Activated naive CD4-positive, alpha-beta T cell treated with anti-CD3 and anti-CD28 coated beads, Interleukin-2, amount 10 ng/mL, durations not matched to agents 7 days and 5 days (primary cell): ENCODE results near the gene MT1B.
"Not testable (repeated sequence)": the region's sequence is repeated elsewhere in the genome, so short reads cannot be mapped to it uniquely, and the experiment has no call there.

Experiments used
- CTCF ChIA-PET: fragments of 350-600 bp; sonication (Branson Sonifier 250); formaldehyde crosslinking; loops from one replicate; lab custom pipeline; 2021; ENCODE audit warnings: antibody characterized with exemption; lab: Charles Lee
- DNase-seq: peaks from one replicate; pipeline ENCODE4 v3.0.0-alpha.2; 2020
- H3K27ac Mint-ChIP-seq: one replicate; pipeline ENCODE4 v1.8.0; 2021; ENCODE audit warnings: mild to moderate bottlenecking, moderate library complexity, mixed read lengths
- H3K27me3 Mint-ChIP-seq: one replicate; pipeline ENCODE4 v1.8.0; 2021; ENCODE audit warnings: mild to moderate bottlenecking, mixed read lengths
- H3K36me3 Mint-ChIP-seq: one replicate; pipeline ENCODE4 v1.8.0; 2021; ENCODE audit warnings: mixed read lengths
- H3K4me1 Mint-ChIP-seq: one replicate; pipeline ENCODE4 v1.8.0; 2021; ENCODE audit warnings: mixed read lengths
- H3K4me3 Mint-ChIP-seq: one replicate; pipeline ENCODE4 v1.8.0; 2021; ENCODE audit warnings: mild to moderate bottlenecking, moderate library complexity, mixed read lengths
- H3K9me3 Mint-ChIP-seq: one replicate; pipeline ENCODE4 v1.8.0; 2021; ENCODE audit warnings: mixed read lengths

MT1B gene

DNA sequence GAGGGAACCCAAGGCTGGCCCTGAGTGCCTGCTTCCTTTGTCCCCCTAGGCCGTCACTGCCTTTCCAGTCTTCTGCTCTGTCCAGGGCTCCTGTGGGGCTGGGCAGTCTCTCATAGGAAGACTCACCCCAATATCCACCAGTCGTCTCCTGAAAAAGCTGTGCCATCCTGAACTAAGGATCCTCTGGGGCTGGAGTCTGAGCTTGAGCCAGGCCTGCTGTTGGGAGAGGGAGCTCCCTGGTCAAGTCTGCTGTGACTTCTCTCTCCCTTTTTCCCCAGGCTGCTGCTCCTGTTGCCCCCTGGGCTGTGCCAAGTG is 18.9 kb downstream of the MT1B start:
- DNase-seq, result no peak
- Mint-ChIP-seq H3K4me1 (peaks cover 46% of the 10 kb centered on the region), H3K4me3 (no peak overlapping the region), H3K27ac (no peak overlapping the region), H3K27me3 (peaks cover 91% of the 10 kb centered on the region), H3K36me3 (peaks cover 2% of the 10 kb centered on the region), H3K9me3 (no peaks in the 10 kb centered on the region)
- CTCF ChIA-PET, result interaction anchor here (0.6 to 3.0 kb wide), 2 partner anchors 31 to 52 kb away, joined by 4 to 8 read pairs; no protein-coding TSS in a partner anchor

DNA sequence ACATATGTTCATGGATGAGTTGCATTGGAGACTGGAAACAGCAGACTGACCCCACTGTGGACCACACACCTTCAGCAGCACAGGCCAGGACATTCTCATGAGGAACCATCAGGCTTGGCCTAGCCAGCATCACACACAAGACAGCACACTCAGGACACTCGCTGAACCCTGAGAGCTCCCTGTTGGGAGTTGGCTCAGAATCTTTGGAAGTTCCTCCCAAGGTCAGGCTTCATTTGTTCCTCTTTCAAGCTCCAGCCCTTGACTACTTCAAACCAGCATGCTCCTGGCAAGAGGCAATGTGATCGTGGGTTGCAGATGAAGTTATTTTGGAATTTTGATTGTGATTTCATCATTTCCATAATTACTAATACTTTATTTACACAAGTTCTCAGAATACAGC is 20.0 kb downstream of the MT1B start:
- H3K9me3 Mint-ChIP-seq, H3K36me3 Mint-ChIP-seq, H3K4me3 Mint-ChIP-seq, H3K27ac Mint-ChIP-seq, DNase-seq: not testable (repeated sequence)
- peaks cover 91% of the 10 kb centered on the region for H3K27me3 Mint-ChIP-seq
- CTCF ChIA-PET, result interaction anchor here (1.3 to 3.0 kb wide), 2 partner anchors 28 to 30 kb away, joined by 3 to 8 read pairs; no protein-coding TSS in a partner anchor
- H3K4me1 Mint-ChIP-seq, result peaks cover 57% of the 10 kb centered on the region

DNA sequence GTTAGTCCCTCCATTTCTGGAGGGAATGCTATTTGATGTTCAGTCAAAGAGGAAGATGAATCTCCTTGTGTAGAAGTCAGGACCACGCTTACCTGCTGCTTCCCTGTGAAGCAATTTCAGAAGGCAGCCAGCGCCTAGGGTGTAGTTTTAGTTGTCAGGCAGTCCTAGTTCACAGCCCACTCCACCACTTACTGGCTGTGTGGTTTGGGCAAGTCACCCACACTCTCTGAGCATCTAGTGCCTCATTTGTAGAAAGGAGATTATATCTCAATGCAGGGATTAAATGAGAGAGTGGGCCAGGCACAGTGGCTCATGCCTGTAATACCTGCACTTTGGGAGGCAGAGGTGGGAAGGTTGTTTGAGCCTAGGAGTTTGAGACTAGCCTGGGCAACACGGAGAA is 20.5 kb downstream of the MT1B start:
- not testable (repeated sequence) for H3K4me3 Mint-ChIP-seq, H3K27ac Mint-ChIP-seq, H3K9me3 Mint-ChIP-seq, DNase-seq, H3K36me3 Mint-ChIP-seq
- CTCF ChIA-PET, result interaction anchor here (1.3 to 3.1 kb wide), 3 partner anchors 29 to 30 kb away, joined by 3 to 31 read pairs (median 8); no protein-coding TSS in a partner anchor
- Mint-ChIP-seq H3K4me1 (peaks cover 58% of the 10 kb centered on the region), H3K27me3 (peaks cover 91% of the 10 kb centered on the region)

DNA sequence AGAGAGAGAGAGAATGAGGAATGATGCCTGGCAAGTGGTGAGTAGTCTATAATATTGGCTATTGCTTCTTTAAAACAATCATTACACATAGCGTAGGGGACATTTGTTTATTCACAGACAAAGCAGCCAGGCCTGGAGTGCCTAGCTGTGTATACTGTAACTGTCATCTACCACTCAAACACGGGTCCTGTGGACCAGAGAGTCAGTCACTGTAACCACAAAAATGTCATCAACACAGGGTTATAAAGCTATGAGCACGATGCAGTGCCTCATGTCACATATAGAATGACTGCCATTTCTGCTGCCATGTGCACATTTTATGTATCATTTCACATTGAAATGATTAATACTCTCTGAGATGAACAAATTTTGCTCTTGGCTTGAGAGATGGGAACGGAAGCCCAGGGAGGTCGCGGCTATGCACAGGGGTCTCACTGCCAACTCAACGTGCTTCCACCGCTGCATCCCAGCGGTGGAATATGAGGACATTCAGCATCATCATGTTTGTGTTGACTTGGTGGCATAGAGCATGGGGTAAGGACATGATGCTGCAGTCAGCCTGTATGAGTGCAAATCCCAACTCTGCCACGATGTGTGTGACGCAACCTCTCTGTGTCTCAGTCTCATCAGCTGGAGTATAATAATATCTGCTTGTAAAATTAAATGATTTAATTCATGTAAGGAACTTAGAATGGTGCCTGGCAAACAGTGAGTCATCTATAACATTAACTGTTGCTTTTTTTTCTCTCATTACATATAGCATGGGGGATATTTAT is 21.3 kb downstream of the MT1B start:
- DNase-seq, result no peak
- Mint-ChIP-seq H3K9me3 (no peaks in the 10 kb centered on the region), H3K4me1 (peaks cover 53% of the 10 kb centered on the region), H3K27ac (no peak overlapping the region), H3K4me3 (no peak overlapping the region), H3K27me3 (peaks cover 88% of the 10 kb centered on the region), H3K36me3 (peaks cover 3% of the 10 kb centered on the region)
- CTCF ChIA-PET, result interaction anchor here (1.0 to 3.1 kb wide), 9 partner anchors 10 to 119 kb away, joined by 3 to 31 read pairs (median 4); partner anchors contain the start of gene MT1X

DNA sequence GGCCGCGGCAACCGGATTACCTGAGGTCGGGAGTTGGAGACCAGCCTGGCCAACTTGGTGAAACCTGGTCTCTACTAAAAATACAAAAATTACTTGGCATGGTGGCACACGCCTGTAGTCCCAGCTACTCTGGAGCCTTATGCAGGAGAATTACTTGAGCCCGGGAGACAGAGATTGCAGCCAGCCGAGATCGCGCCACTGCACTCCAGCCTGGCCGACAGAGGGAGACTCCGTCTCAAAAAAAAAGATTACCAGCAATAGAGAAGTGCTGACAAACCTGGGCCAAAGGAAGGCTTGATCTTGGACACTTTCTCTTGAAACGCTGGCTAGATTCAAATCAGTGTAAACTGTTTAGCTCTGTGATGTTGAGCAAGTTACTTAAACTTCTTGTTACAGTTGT is 22.2 kb downstream of the MT1B start:
- Mint-ChIP-seq H3K9me3 (no peaks in the 10 kb centered on the region), H3K27ac (no peak overlapping the region), H3K4me3 (peak overlapping the region; percentile 22), H3K4me1 (peaks cover 44% of the 10 kb centered on the region), H3K36me3 (peaks cover 3% of the 10 kb centered on the region), H3K27me3 (peaks cover 78% of the 10 kb centered on the region)
- peak; percentile 56 for DNase-seq
- CTCF ChIA-PET, result interaction anchor here (1.0 to 3.1 kb wide), 8 partner anchors 9 to 118 kb away, joined by 3 to 31 read pairs (median 4); partner anchors contain the start of gene MT1X

DNA sequence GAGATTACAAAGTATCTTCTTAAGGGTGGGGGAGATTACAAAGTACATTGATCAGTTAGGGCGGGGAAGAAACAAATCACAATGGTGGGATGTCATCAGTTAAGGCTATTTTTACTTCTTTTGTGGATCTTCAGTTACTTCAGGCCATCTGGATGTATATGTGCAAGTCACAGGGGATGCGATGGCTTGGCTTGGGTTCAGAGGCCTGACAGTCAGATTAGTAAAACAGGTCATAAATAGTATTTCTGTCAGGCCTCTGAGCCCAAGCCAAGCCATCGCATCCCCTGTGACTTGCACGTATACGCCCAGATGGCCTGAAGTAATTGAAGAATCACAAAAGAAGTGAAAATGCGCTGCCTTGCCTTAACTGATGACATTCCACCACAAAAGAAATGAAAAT is 22.9 kb downstream of the MT1B start:
- H3K27ac Mint-ChIP-seq, H3K4me3 Mint-ChIP-seq, H3K9me3 Mint-ChIP-seq, DNase-seq, H3K36me3 Mint-ChIP-seq: not testable (repeated sequence)
- Mint-ChIP-seq H3K4me1 (peaks cover 39% of the 10 kb centered on the region), H3K27me3 (peaks cover 71% of the 10 kb centered on the region)
- CTCF ChIA-PET, result interaction anchor here (1.2 to 3.1 kb wide), 4 partner anchors 8 to 98 kb away, joined by 4 to 31 read pairs (median 4); partner anchors contain the start of gene MT1X

DNA sequence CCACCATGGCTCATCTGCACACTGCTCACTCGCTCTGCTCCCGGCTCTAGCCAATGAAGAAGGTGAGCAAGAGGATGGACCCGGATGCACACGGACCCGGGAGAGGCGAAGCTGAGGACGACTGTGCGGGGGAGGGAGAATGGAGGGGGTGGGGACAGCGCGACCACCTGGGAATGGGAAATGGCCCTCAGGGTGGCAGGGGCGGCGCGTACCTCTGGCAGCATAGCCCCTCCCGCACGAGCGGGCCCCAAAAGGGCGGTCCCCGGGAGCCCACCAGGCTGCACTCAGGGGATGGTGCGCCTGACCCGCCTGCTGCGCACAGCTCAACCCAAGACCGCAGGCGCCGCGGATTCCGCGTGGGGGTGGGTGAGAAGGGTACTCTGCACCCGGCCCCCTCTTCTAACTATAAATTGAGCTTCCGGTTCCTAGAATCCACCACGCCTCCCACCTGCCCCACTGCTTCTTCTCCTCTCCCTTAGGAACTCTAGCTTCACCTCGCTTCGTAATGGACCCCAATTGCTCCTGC is 24.1 kb downstream of the MT1B start:
- Mint-ChIP-seq H3K9me3 (no peaks in the 10 kb centered on the region), H3K27me3 (peaks cover 60% of the 10 kb centered on the region), H3K4me3 (peak overlapping the region; percentile 66), H3K4me1 (peaks cover 33% of the 10 kb centered on the region), H3K27ac (peak overlapping the region; percentile 42), H3K36me3 (peaks cover 1% of the 10 kb centered on the region)
- CTCF ChIA-PET, result interaction anchor here (0.7 to 2.8 kb wide), 5 partner anchors 14 to 114 kb away, joined by 3 to 20 read pairs (median 3); no protein-coding TSS in a partner anchor
- peak; percentile 78 for DNase-seq

DNA sequence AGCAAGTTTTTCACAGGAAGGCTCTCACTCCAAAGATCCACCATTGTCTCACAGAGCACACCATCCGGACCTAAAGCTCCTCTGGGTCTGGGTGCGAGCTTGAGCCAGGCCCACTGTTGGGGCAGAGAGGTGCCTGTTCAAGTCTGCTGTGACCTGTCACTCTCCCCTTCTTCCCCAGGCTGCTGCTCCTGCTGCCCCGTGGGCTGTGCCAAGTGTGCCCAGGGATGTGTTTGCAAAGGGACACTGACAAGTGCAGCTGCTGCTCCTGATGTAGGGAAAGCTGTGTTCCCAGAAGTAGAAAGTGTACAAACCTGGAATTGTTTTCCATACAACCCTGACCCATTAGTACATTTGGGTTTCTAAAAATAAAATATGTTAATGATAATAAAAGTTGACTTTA is 25.8 kb downstream of the MT1B start:
- H3K4me1 Mint-ChIP-seq, result peaks cover 44% of the 10 kb centered on the region
- H3K4me3 Mint-ChIP-seq, result no peak overlapping the region
- CTCF ChIA-PET, result interaction anchor here (0.7 to 2.8 kb wide), 5 partner anchors 9 to 474 kb away, joined by 3 to 20 read pairs (median 3); no protein-coding TSS in a partner anchor
- no peaks in the 10 kb centered on the region for H3K9me3 Mint-ChIP-seq
- peaks cover 1% of the 10 kb centered on the region for H3K36me3 Mint-ChIP-seq
- H3K27me3 Mint-ChIP-seq, result peaks cover 42% of the 10 kb centered on the region
- DNase-seq, result no peak
- no peak overlapping the region for H3K27ac Mint-ChIP-seq

DNA sequence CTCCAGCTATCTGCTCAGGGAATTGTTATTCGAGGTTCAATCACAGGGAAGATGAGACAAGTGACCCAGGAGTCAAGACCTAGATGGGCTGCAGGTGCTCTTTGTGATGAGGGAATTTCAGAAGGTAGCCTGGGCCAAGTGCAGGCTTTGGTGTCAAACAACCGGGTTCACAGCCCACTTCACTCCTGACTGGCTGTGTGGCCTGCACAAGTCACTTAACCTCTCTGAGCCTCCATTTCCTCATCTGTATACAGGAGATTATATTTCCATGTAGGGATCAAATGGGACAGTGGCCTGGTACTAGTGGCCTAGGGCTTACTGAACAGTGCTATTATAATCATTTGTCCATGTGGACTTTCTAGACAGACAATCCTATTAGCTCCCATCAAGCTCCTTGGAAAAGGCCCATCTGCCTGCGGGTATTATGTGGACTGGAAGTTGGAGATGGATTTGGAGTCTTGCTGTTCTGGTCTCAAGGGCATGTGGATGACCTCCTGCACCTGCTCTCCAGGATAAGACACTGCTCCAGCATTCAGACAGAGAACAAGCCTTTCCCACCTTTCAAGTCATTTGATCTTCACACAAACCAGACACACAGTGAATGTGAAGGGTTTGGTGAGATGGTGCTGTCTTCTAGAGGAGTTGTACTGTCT is 27.5 kb downstream of the MT1B start:
- CTCF ChIA-PET, result interaction anchor here (0.9 to 1.5 kb wide), 3 partner anchors 9 to 103 kb away, joined by 3 to 6 read pairs (median 4); partner anchors contain the start of gene MT1H
- Mint-ChIP-seq H3K4me1 (peaks cover 53% of the 10 kb centered on the region), H3K36me3 (peaks cover 6% of the 10 kb centered on the region), H3K27ac (no peak overlapping the region), H3K27me3 (peaks cover 30% of the 10 kb centered on the region), H3K4me3 (no peak overlapping the region), H3K9me3 (no peaks in the 10 kb centered on the region)
- DNase-seq, result no peak

DNA sequence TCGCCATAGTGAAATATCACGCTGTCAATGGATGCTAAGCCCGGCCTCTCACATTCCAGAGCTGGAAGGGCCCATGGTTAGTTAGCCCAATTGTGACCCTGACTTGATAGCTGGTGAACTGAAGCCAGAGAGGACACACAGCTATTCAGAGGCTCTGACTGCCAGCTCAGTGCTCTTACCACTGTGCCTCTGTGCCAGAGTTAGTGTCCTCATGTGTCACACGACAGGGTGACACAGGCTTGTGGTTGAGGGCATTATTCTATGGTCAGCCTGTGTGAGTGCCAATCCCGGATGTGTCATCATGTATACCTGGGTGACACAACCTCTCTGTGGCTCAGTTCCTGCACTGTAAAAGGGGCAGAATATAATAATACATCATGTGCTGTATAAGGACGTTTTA is 28.1 kb downstream of the MT1B start:
- peaks cover 51% of the 10 kb centered on the region for H3K4me1 Mint-ChIP-seq
- peaks cover 28% of the 10 kb centered on the region for H3K27me3 Mint-ChIP-seq
- H3K9me3 Mint-ChIP-seq, result no peaks in the 10 kb centered on the region
- no peak for DNase-seq
- H3K27ac Mint-ChIP-seq, result no peak overlapping the region
- H3K36me3 Mint-ChIP-seq, result peaks cover 11% of the 10 kb centered on the region
- H3K4me3 Mint-ChIP-seq, result no peak overlapping the region
- CTCF ChIA-PET, result interaction anchor here (0.9 to 1.5 kb wide), 3 partner anchors 10 to 104 kb away, joined by 3 to 6 read pairs (median 4); partner anchors contain the start of gene MT1H

DNA sequence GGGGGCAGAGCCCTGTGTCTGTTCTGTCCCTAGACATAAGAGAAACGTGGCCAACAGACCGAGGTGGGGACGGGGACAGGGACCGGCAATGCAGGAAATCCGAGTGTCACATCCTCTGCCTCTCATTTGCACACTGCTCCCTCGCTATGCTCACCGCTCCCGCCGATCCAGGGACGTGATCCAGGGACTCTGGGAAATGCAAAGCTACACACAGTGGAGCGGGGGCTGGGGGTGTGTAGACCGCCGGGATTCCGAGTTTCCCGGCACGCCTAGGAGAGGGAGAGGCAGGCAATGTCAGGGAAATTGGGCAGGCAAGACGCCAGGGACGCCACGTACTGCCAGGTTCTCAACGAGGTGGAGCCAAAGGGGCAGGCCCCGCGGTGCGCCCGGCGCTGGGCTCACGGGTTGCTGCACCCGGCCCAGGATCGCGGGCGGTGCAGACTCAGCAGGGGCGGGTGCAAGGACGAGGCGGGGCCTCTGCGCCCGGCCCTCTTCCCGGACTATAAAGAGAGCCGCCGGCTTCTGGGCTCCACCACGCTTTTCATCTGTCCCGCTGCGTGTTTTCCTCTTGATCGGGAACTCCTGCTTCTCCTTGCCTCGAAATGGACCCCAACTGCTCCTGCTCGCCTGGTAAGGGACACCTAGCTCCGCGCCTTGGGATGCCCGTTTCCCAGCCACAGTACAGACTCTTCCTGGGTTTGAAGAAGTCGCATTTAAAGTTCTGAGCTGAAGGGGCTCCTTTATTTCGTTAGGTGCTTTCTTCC is 30.4 kb downstream of the MT1B start, which contains the start of gene MT1X:
Gene MT1X, plus strand, starts transcription at position 532 of the 764 bp plus-strand sequence. Its CDS starts 71 bp downstream, at position 603.
- Mint-ChIP-seq H3K4me1 (peaks cover 29% of the 10 kb centered on the region), H3K27me3 (peaks cover 5% of the 10 kb centered on the region), H3K4me3 (peak within 1 kb of the TSS; percentile 94), H3K27ac (peak within 1 kb of the TSS; percentile 97), H3K9me3 (peaks cover 3% of the 10 kb centered on the region), H3K36me3 (peaks cover 14% of the 10 kb centered on the region)
- peak; percentile 95 for DNase-seq
- CTCF ChIA-PET, result interaction anchor here (0.9 to 1.8 kb wide), 5 partner anchors 8 to 113 kb away, joined by 3 to 7 read pairs (median 4); no protein-coding TSS in a partner anchor

DNA sequence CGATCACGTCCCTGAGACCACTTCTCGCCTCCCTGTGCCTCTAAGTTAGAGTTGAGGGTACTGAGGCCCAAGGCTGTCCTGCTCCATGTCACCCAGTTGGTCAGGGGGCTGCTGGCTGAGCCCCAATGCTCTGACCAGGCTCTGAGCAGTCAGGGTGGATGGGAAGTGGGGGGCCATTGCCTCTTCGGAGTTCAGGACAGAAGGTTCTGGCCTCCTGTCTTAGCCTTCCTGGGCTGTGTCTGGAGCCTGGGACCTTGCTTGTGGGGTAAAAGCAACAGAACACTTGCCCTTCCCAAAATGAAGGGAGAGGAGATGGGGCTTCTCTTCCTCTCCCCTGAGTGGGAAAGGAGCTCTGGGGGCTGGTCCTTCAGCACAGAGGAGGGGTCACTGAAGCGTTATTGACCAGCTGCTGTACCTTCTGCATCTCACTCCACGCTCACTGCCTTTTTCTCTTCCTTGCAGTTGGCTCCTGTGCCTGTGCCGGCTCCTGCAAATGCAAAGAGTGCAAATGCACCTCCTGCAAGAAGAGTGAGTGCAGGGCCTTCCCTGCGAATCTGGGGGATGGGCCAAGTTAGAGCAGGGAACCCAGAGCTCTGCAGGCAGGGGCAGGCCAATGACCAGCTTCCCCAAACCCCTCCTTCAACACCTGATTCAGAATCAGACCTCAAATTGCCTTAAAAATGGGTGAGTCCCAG is 31.2 kb downstream of the MT1B start:
- Mint-ChIP-seq H3K36me3 (peaks cover 14% of the 10 kb centered on the region), H3K4me3 (peak overlapping the region; percentile 94), H3K4me1 (peaks cover 29% of the 10 kb centered on the region), H3K27ac (peak overlapping the region; percentile 97), H3K27me3 (no peaks in the 10 kb centered on the region), H3K9me3 (peaks cover 3% of the 10 kb centered on the region)
- CTCF ChIA-PET, result interaction anchor here (0.9 to 1.8 kb wide), 6 partner anchors 9 to 112 kb away, joined by 3 to 7 read pairs (median 4); no protein-coding TSS in a partner anchor
- DNase-seq, result peak; percentile 32
